Transverse colon (tissue), 4 donors: ENCODE measurements around the gene CCDC47. TPM values are rescaled to one million over a fixed set of nuclear protein-coding genes. Genes with fewer than 3 reads are reported as not detected.
A peak's percentile ranks its signal among the peaks of the same experiment; 100 is the strongest.

Source experiments
- DNase-seq: peaks from one replicate; pipeline ENCODE4 v3.0.0-alpha.2; 2019
- H3K27ac ChIP-seq, 4 donors: fragments of 200-600 bp; sonication (generic); 2 replicates each; pipeline ENCODE4 v1.5.1; 2016 to 2018; ENCODE audit warnings: inconsistent platforms in 4 of 4
- H3K27me3 ChIP-seq: fragments of 200-600 bp; sonication (generic); 2 replicates; pipeline ENCODE4 v1.5.1; 2017; ENCODE audit warnings: inconsistent platforms
- H3K36me3 ChIP-seq, 4 donors: fragments of 200-600 bp; sonication (generic); 2 replicates each; pipeline ENCODE4 v1.5.1; 2017 to 2019; ENCODE audit warnings: inconsistent platforms in 4 of 4
- H3K4me1 ChIP-seq, 4 donors: fragments of 200-600 bp; sonication (generic); 2 replicates each; pipeline ENCODE4 v1.5.1; 2017 to 2020; ENCODE audit warnings: inconsistent platforms in 4 of 4
- H3K4me3 ChIP-seq, 4 donors: fragments of 200-600 bp; sonication (generic); 1 replicate in 1 of 4; 2 replicates in 3 of 4; pipeline versions ENCODE4 v1.5.1 to v1.6.1; 2017 to 2019; ENCODE audit warnings: inconsistent platforms in 4 of 4
- H3K9me3 ChIP-seq, 2 donors: fragments of 200-600 bp; sonication (generic); 2 replicates each; pipeline ENCODE4 v1.5.1; 2017 to 2019; ENCODE audit warnings: inconsistent platforms in 2 of 2
- CTCF ChIP-seq, 5 experiments: fragments of 200-600 bp in 3 of 5; fragments of 450-650 bp in 2 of 5; sonication (generic) in 3 of 5; IDR thresholded peaks; 1 replicate in 2 of 5; 2 replicates in 3 of 5; pipeline ENCODE4 v1.5.1; 2016 to 2017; ENCODE audit warnings: antibody characterized with exemption in 5 of 5, inconsistent platforms in 3 of 5, mild to moderate bottlenecking in 2 of 5, moderate library complexity in 1 of 5
- EP300 ChIP-seq: sonication (generic); formaldehyde crosslinking; IDR thresholded peaks from one replicate; pipeline ENCODE4 v1.6.1; 2017; ENCODE audit warnings: antibody characterized with exemption, low read depth
- POLR2A ChIP-seq: fragments of 450-650 bp; IDR thresholded peaks from one replicate; pipeline ENCODE4 v1.6.1; 2016; ENCODE audit warnings: antibody characterized with exemption, mild to moderate bottlenecking, moderate library complexity
- POLR2AphosphoS5 ChIP-seq, 3 donors: sonication (generic); formaldehyde crosslinking; IDR thresholded peaks; one replicate each; pipeline ENCODE4 v1.6.1; 2016; ENCODE audit warnings: antibody characterized with exemption in 3 of 3
- WGBS, 2 donors: methylation state at CpG; one replicate each; pipeline ENCODE4 v1.1.5; 2018; ENCODE audit warnings: low coverage in 1 of 2; 5-methylcytosine and 5-hydroxymethylcytosine counted together
- in situ Hi-C, 4 donors: fragments of 200-750 bp; cut with MboI; loops; one replicate each; pipeline versions ENCODE4 v1.15.0 to v1.15.1; 2017; ENCODE audit warnings: low sequenced_read_pairs in 3 of 4, low pct_ligation_motif_present in 1 of 4, low pct_unique_long_range_greater_than_20kb in 1 of 4
- intact Hi-C: fragments of 100-400 bp; cut with DNase I; formaldehyde crosslinking; loops from one replicate; pipeline ENCODE4 v1.15.1; 2023; ENCODE audit warnings: low total_unique reads
- total RNA-seq, 4 donors: library from RNA; depleted of rRNA; stranded (reverse); fragments of >200 nt; gene quantifications; one replicate each; pipeline ENCODE4 v1.1.0, GENCODE V29; 2016

Gene CCDC47
- total RNA-seq, 4 donors from 2014 or later: 78.2 to 129 (median 101) TPM

- 62% methylated on average over 6 of the region's 9 CpGs; no CpG with 5 or more reads in 1 of the 2 donors for WGBS, 2 donors
- Histone ChIP-seq H3K36me3 (peaks cover 0 to 2% (median under 1%) of the 10 kb centered on the region in 4 donors), H3K4me3 (no peak overlapping the region), H3K9me3 (no peaks in the 10 kb centered on the region), H3K4me1 (peaks cover 7 to 40% (median 25%) of the 10 kb centered on the region in 4 donors), H3K27ac (peak overlapping the region; percentile 37 to 87 (median 84)), H3K27me3 (peaks cover 15% of the 10 kb centered on the region)
- in situ Hi-C loops: no loop called here
- peak; percentile 28 for DNase-seq
- TF ChIP-seq POLR2A (no peak), CTCF (IDR thresholded peaks at IDR 0.05) (peak in 3 of 5 experiments; percentile 11 to 21 (median 18))
- intact Hi-C loops: loop anchor here (10.0 kb wide), 1 partner anchor 72 kb away; the partner anchor contains the start of gene MAP3K3
These were observed 76.9 kb downstream of the CCDC47 start for GRCh38 chr17:63696381-63696961.

GRCh38 chr17:63695889-63696288, 77.5 kb downstream of the CCDC47 start:
- Histone ChIP-seq H3K9me3 (no peaks in the 10 kb centered on the region), H3K4me1 (peaks cover 7 to 34% (median 20%) of the 10 kb centered on the region in 4 donors), H3K36me3 (peaks cover 0 to 8% (median 4%) of the 10 kb centered on the region in 4 donors), H3K27ac (peak overlapping the region in 1 of 4 donors; percentile 86), H3K4me3 (no peak overlapping the region), H3K27me3 (peaks cover 14% of the 10 kb centered on the region)
- intact Hi-C loops: loop anchor here (10.0 kb wide), 1 partner anchor 71 kb away; the partner anchor contains the start of gene MAP3K3
- 80% methylated on average over 6 of the region's 6 CpGs; no CpG with 5 or more reads in 1 of the 2 donors for whole genome bisulfite sequencing, 2 donors
- in situ Hi-C loops: no loop called here
- no peak for DNase-seq
- TF ChIP-seq POLR2A (no peak), POLR2AphosphoS5 (IDR thresholded peaks at IDR 0.05) (no peak), EP300 (no peak), CTCF (IDR thresholded peaks at IDR 0.05) (no peak)

Other genes starting within 250 kb of the CCDC47 start
- gene DCAF7, start 223.1 kb downstream of the CCDC47 start, total RNA-seq: 10 to 100 TPM; 29.2 to 42.9 (median 41.9) TPM
- 10 to 100 TPM in 3 of 4 donors, 1 to 10 TPM in 1; 4.6 to 79.7 (median 28.3) TPM for gene TACO1, start 172.7 kb downstream of the CCDC47 start, total RNA-seq
- 10 to 100 TPM; 15.7 to 32.1 (median 24.7) TPM for gene MAP3K3, start 151.2 kb downstream of the CCDC47 start, total RNA-seq
- 10 to 100 TPM in 2 of 4 donors, 1 to 10 TPM in 2; 5.3 to 30.7 (median 12.2) TPM for gene LIMD2, start 73.5 kb downstream of the CCDC47 start, total RNA-seq
- gene STRADA, start 31.8 kb downstream of the CCDC47 start, total RNA-seq: 10 to 100 TPM; 23.1 to 37.8 (median 33.8) TPM
- gene DDX42, start 573 bp upstream of the CCDC47 start, total RNA-seq: 100 to 1,000 TPM in 2 of 4 donors, 10 to 100 TPM in 2; 71.8 to 129 (median 99.4) TPM
- gene PSMC5, start 53.8 kb upstream of the CCDC47 start, total RNA-seq: 100 to 1,000 TPM in 1 of 4 donors, 10 to 100 TPM in 3; 63.2 to 131 (median 77.9) TPM
- 10 to 100 TPM; 17.7 to 45.9 (median 34.6) TPM for gene FTSJ3, start 54.1 kb upstream of the CCDC47 start, total RNA-seq
- gene SMARCD2, start 69.1 kb upstream of the CCDC47 start, total RNA-seq: 100 to 1,000 TPM in 3 of 4 donors, 10 to 100 TPM in 1; 99.0 to 130 (median 109) TPM
- gene CSH2, start 100.1 kb upstream of the CCDC47 start, total RNA-seq: not detected
- gene GH2, start 108.3 kb upstream of the CCDC47 start, total RNA-seq: not detected
- gene CSH1, start 123.0 kb upstream of the CCDC47 start, total RNA-seq: not detected
- gene CSHL1, start 137.7 kb upstream of the CCDC47 start, total RNA-seq: not detected
- not detected for gene GH1, start 145.2 kb upstream of the CCDC47 start, total RNA-seq
- 10 to 100 TPM in 2 of 4 donors, under 1 TPM in 1, not detected in 1; 0.68 to 38.9 (median 20.0) TPM for gene CD79B, start 158.7 kb upstream of the CCDC47 start, total RNA-seq
- under 1 TPM in 3 of 4 donors, not detected in 1; 0.14 to 0.48 (median 0.20) TPM for gene SCN4A, start 199.3 kb upstream of the CCDC47 start, total RNA-seq
- not detected for gene PRR29, start 224.8 kb upstream of the CCDC47 start, total RNA-seq
- 10 to 100 TPM in 1 of 4 donors, 1 to 10 TPM in 2, not detected in 1; 6.4 to 24.3 (median 9.3) TPM for gene ICAM2, start 247.0 kb upstream of the CCDC47 start, total RNA-seq